ENCODE measurements around the gene DEDD.

Gene DEDD

DNA sequence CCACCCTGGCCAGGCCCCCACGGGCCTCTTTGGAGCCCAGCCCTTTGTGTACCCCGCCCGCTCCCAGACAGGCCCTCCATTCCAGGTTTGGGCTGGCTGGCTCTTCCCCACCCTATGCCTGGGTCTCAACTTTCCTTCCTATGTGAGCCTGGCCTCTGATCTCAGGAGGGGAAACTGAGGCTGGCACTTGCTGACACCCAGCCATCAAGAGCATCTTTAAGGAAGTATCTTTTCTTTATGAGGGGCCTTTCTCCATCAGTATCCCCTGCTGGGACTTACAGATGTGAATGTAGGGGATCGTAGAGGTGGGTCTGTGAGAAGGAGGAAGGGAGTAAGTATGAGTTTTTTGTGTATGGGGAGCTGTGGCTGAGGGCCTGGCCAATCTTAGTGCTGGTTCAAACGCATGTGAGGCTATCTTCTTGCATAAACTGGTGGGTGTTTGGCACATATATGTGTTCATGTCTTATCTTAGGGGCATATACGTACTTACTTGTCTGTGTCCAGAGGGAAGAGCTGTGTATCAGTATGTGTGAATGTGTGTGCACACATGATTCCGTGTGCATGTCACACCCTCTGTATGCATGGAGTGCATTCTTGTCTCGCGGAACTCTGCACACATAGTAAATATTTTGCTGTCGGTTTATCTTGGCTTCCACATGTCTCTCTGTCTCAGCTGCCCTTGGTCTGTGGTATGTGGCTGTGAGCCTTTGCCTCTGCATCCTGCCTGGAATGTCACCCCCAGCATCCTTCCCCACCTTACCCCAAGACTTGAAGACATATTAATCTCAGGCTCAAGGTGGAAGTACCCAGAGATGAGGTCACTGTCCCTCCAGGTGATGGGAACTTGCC is 48.5 kb downstream of the DEDD start:
- peak; percentile 68 for DNase-seq (ENCODE audit: low read depth)
- TF ChIP-seq POLR2A (IDR thresholded peaks at IDR 0.05; ENCODE audit: extremely low read depth, insufficient read length) (no peak), MYC (IDR thresholded peaks at IDR 0.05; ENCODE audit: low read depth, low read length) (no peak)
- TF ChIP-seq, protein P1, sequence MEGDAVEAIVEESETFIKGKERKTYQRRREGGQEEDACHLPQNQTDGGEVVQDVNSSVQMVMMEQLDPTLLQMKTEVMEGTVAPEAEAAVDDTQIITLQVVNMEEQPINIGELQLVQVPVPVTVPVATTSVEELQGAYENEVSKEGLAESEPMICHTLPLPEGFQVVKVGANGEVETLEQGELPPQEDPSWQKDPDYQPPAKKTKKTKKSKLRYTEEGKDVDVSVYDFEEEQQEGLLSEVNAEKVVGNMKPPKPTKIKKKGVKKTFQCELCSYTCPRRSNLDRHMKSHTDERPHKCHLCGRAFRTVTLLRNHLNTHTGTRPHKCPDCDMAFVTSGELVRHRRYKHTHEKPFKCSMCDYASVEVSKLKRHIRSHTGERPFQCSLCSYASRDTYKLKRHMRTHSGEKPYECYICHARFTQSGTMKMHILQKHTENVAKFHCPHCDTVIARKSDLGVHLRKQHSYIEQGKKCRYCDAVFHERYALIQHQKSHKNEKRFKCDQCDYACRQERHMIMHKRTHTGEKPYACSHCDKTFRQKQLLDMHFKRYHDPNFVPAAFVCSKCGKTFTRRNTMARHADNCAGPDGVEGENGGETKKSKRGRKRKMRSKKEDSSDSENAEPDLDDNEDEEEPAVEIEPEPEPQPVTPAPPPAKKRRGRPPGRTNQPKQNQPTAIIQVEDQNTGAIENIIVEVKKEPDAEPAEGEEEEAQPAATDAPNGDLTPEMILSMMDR (IDR thresholded peaks at IDR 0.05; ENCODE audit: low read depth, low read length): no peak
- TF ChIP-seq, protein P2, sequence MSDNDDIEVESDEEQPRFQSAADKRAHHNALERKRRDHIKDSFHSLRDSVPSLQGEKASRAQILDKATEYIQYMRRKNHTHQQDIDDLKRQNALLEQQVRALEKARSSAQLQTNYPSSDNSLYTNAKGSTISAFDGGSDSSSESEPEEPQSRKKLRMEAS (IDR thresholded peaks at IDR 0.05; ENCODE audit: low read depth, low read length): no peak
- H3K4me3 ChIP-seq (ENCODE audit: low read depth, low read length): no peak overlapping the region

DNA sequence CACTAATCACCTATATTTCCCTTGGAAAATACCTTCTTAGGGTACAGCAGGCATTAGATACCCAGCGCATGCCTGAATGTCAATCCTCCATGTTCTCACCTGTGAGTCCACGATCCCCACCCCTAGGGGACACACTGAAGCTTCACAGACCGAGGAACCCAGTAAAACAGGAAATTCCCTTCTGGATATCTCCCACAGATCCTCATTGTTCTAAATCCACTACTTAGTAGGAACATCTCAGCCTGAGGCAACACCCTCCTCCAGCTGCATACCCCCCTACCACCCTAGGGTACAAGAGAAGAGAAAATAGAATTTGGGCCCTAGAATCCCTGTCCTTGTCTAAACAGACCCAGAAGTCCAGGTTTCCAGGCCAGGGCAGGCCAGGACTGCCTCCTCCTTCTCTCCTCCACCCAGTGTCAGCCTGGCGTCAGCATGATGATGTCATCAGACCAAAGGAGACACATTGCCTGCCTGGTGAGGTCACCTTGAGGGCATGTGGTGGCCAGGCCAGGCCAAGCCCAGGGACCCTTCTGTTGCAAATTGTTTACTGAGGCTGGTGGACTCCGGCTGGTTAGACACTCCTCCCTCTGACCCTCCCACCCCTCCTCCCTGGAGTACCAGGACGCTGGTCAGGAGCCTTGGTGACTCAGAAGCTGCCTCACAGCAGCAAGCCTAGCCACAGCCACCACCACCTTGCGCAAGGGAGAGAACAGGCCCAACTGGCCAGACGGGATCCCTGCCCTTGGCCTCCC is 49.3 kb downstream of the DEDD start:
- TF ChIP-seq MYC (IDR thresholded peaks at IDR 0.05; ENCODE audit: low read depth, low read length): 0 out of 2 replicates have a peak, but pooled peaks have one; percentile 10
- TF ChIP-seq POLR2A (IDR thresholded peaks at IDR 0.05; ENCODE audit: extremely low read depth, insufficient read length): no peak
- TF ChIP-seq, protein P2 (IDR thresholded peaks at IDR 0.05; ENCODE audit: low read depth, low read length): peak; percentile 27; the same call in 1 of the 2 replicates
- DNase-seq (ENCODE audit: low read depth): peak; percentile 97
- no peak overlapping the region for H3K4me3 ChIP-seq (ENCODE audit: low read depth, low read length)

DNA sequence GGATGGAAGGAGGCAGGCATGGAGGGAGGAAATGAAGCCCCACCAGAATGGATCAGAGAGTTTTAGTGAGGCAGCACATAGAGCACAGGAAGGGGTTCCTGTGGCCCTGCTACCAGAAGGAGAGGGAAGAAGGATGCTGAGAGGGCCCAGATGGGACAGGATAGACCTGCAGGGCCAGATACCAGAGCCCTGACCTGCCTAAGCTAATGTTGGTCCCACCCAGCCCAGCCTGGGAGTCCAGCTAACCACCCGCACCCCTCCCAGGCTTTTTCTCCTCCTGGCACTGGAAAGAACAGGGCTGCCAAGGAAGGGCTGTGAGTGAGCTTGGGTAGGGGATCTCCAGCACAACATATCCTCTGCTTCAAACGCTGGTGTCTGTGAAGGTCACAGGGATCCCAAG is 50.0 kb downstream of the DEDD start:
- DNase-seq (ENCODE audit: low read depth): no peak
- no peak overlapping the region for H3K4me3 ChIP-seq (ENCODE audit: low read depth, low read length)
- TF ChIP-seq, protein P1 (IDR thresholded peaks at IDR 0.05; ENCODE audit: low read depth, low read length): no peak
- TF ChIP-seq POLR2A (IDR thresholded peaks at IDR 0.05; ENCODE audit: extremely low read depth, insufficient read length): no peak
- no peak for TF ChIP-seq MYC (IDR thresholded peaks at IDR 0.05; ENCODE audit: low read depth, low read length)
- TF ChIP-seq, protein P2 (IDR thresholded peaks at IDR 0.05; ENCODE audit: low read depth, low read length): no peak

DNA sequence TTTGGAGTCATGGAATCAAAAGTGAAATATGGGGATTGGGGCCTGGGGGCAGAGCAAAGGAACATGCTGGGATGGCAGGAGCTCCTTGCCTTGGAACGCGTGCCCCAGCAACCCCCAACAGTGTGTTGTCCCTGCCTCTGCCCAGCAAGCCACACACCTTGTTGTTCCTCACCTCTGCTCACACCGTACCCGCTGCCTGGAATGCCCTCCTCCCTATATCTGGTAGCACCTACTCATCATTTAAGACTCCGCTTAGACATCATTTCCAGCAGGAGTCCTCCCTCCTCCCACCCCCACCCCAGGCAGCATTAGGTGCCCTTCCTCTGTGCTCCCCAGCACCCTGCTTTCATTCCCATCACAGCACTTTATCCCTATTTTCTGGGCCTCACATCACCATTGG is 50.9 kb downstream of the DEDD start:
- H3K4me3 ChIP-seq (ENCODE audit: low read depth, low read length): no peak overlapping the region
- TF ChIP-seq POLR2A (IDR thresholded peaks at IDR 0.05; ENCODE audit: extremely low read depth, insufficient read length) (no peak), MYC (IDR thresholded peaks at IDR 0.05; ENCODE audit: low read depth, low read length) (no peak)
- TF ChIP-seq, protein P1 (IDR thresholded peaks at IDR 0.05; ENCODE audit: low read depth, low read length): no peak
- TF ChIP-seq, protein P2 (IDR thresholded peaks at IDR 0.05; ENCODE audit: low read depth, low read length): no peak
- DNase-seq (ENCODE audit: low read depth): no peak

DNA sequence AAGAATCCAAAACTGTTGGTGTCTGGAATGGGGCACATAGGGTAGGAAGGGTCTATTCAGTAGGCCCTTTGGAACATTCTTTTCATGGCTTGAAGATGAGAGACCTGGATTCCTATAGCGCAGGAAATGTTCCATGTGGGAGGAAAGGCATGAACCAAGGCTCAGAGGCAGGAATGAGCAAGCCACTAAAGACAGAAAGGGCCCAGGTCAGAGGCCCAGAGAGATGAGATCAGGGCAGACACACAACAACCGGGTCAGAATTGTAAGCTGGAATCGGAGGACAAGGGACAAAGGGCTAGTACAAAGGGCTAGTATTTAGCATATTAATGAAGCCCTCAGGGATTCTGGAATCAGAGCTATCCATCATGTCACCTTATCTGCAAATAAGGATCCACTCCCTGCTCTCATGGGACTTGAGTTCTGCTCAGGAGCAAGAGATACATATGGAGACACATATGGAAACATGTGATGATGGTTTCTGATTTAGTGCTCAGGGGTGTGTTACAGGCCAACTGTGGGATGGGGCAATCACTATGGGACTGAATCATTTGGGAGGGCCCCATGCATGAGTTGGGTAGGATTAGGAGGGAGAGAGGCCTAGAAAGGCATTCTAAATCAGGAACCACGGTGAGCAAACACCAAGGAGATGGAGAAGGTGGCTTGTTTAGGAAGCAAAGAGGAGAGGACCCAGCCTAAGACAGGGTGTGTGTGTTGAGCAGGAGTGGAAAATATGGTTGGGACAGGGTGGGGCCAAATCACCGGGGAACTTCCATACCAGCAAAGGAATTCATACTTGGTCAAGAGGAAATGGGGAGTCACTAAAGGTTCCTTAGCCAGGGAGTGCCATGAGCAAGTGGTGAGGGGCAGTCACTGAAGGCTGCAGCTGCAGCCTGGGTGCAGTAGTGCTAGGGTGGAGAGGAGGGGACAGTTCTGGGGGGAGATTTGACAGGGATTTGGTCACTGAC is 51.7 kb downstream of the DEDD start:
- DNase-seq (ENCODE audit: low read depth): no peak
- TF ChIP-seq, protein P2 (IDR thresholded peaks at IDR 0.05; ENCODE audit: low read depth, low read length): no peak
- TF ChIP-seq, protein P1 (IDR thresholded peaks at IDR 0.05; ENCODE audit: low read depth, low read length): no peak
- TF ChIP-seq POLR2A (IDR thresholded peaks at IDR 0.05; ENCODE audit: extremely low read depth, insufficient read length) (no peak), MYC (IDR thresholded peaks at IDR 0.05; ENCODE audit: low read depth, low read length) (no peak)
- no peak overlapping the region for H3K4me3 ChIP-seq (ENCODE audit: low read depth, low read length)

All from NB4 (cell line).